SK-N-MC (cell line): ENCODE results near the gene BBS4.

ENCODE experiments used
- EZH2 ChIP-seq: fragments of 200-600 bp; sonication (generic); IDR thresholded peaks from one replicate; pipeline ENCODE4 v1.6.1; 2017; ENCODE audit warnings: antibody characterized with exemption
- POLR2AphosphoS5 ChIP-seq: IDR thresholded peaks from 2 replicates; pipeline ENCODE4 v1.6.1; 2012; ENCODE audit warnings: mild to moderate bottlenecking, low read depth, low read length, borderline replicate concordance

GRCh38 chr15:72786242-72786641 is 100.2 kb downstream of the BBS4 start:
- TF ChIP-seq POLR2AphosphoS5 (no peak), EZH2 (no peak)
